Measurements from ENCODE around the gene LRIG1. TPM values are rescaled to one million over a fixed set of nuclear protein-coding genes. Genes with fewer than 3 reads are reported as not detected.

LRIG1 gene
- total and polyA plus RNA-seq, 5 donors from 2014 or later = 46.7 to 81.3 (median 67.3) TPM

DNA sequence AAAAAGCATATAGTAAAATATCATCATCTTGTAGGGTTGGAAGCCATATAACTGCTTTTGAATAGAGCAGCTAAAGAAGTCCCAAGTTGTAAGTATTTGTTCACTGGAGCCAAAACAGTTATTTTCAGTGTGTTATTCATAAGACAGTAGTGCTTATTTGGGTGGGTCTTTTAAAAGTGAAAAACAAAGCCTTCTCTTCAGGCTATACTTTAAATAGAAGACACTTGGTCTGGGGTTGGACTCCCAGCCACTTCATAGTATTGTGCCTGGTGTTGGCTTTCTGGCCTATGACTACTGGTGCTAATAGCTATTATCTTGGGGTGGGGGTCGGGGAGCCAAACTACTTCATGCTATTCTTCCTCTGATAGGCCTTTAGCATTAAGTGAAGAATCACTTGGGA is 144.8 kb downstream of the LRIG1 start:
- Mint-ChIP-seq H3K9me3 (peaks cover 0 to 2% (median 0%) of the 10 kb centered on the region in 7 donors), H3K4me3 (peak overlapping the region in 3 of 4 donors; percentile 26 to 52 (median 47)), H3K36me3 (peaks cover 3% of the 10 kb centered on the region), H3K27ac (peak overlapping the region; percentile 4 to 90 (median 87)), H3K27me3 (no peaks in the 10 kb centered on the region), H3K4me1 (peaks cover 16 to 47% (median 28%) of the 10 kb centered on the region in 4 donors)
- DNase-seq (no peak), ATAC-seq (ENCODE audit: low read depth in 2 of 2) (no peak)
- H3K36me3 ChIP-seq (ENCODE audit: control insufficient read depth, insufficient read depth, low read length) = no peaks in the 10 kb centered on the region
- peak overlapping the region; percentile 68 for H3K4me3 ChIP-seq (ENCODE audit: low read depth, low read length)
- no peaks in the 10 kb centered on the region for H3K9me3 ChIP-seq (ENCODE audit: control insufficient read depth in 2 of 2, low read length in 2 of 2)
- H3K27me3 ChIP-seq (ENCODE audit: control insufficient read depth, insufficient read depth, low read length) = no peaks in the 10 kb centered on the region
- H3K4me1 ChIP-seq (ENCODE audit: control insufficient read depth, insufficient read depth, low read length, poor library complexity, severe bottlenecking) = peaks cover 21% of the 10 kb centered on the region
- peak overlapping the region; percentile 54 for H3K27ac ChIP-seq (ENCODE audit: insufficient read depth, low read length, poor library complexity, severe bottlenecking)

- Mint-ChIP-seq H3K4me3 (peak overlapping the region; percentile 2 to 52 (median 36)), H3K36me3 (peaks cover 7% of the 10 kb centered on the region), H3K27me3 (no peaks in the 10 kb centered on the region), H3K9me3 (peaks cover 0 to 2% (median 0%) of the 10 kb centered on the region in 7 donors), H3K27ac (peak overlapping the region; percentile 4 to 90 (median 87)), H3K4me1 (peaks cover 19 to 47% (median 28%) of the 10 kb centered on the region in 4 donors)
- peak; percentile 60 to 65 for ATAC-seq (ENCODE audit: low read depth in 2 of 2)
- no peaks in the 10 kb centered on the region for H3K9me3 ChIP-seq (ENCODE audit: control insufficient read depth in 2 of 2, low read length in 2 of 2)
- H3K27ac ChIP-seq (ENCODE audit: insufficient read depth, low read length, poor library complexity, severe bottlenecking) = peak overlapping the region; percentile 54
- H3K4me3 ChIP-seq (ENCODE audit: low read depth, low read length) = peak overlapping the region; percentile 68
- H3K27me3 ChIP-seq (ENCODE audit: control insufficient read depth, insufficient read depth, low read length) = no peaks in the 10 kb centered on the region
- H3K4me1 ChIP-seq (ENCODE audit: control insufficient read depth, insufficient read depth, low read length, poor library complexity, severe bottlenecking) = peaks cover 24% of the 10 kb centered on the region
- DNase-seq = peak in 2 of 3 donors; percentile 11 to 74
- no peaks in the 10 kb centered on the region for H3K36me3 ChIP-seq (ENCODE audit: control insufficient read depth, insufficient read depth, low read length)
Measured at GRCh38 chr3:66355394-66355793, 145.4 kb downstream of the LRIG1 start.

- peak overlapping the region; percentile 33 for H3K4me3 ChIP-seq (ENCODE audit: low read depth, low read length)
- Mint-ChIP-seq H3K9me3 (no peaks in the 10 kb centered on the region), H3K36me3 (peaks cover 10% of the 10 kb centered on the region), H3K27ac (peak overlapping the region; percentile 43 to 71 (median 62)), H3K27me3 (no peaks in the 10 kb centered on the region), H3K4me3 (peak overlapping the region in 2 of 4 donors; percentile 9 to 29), H3K4me1 (peaks cover 22 to 46% (median 29%) of the 10 kb centered on the region in 4 donors)
- peaks cover 24% of the 10 kb centered on the region for H3K4me1 ChIP-seq (ENCODE audit: control insufficient read depth, insufficient read depth, low read length, poor library complexity, severe bottlenecking)
- ATAC-seq (ENCODE audit: low read depth in 2 of 2) (no peak), DNase-seq (no peak)
- no peak overlapping the region for H3K27ac ChIP-seq (ENCODE audit: insufficient read depth, low read length, poor library complexity, severe bottlenecking)
- no peaks in the 10 kb centered on the region for H3K9me3 ChIP-seq (ENCODE audit: control insufficient read depth in 2 of 2, low read length in 2 of 2)
- H3K27me3 ChIP-seq (ENCODE audit: control insufficient read depth, insufficient read depth, low read length) = no peaks in the 10 kb centered on the region
- peaks cover 3% of the 10 kb centered on the region for H3K36me3 ChIP-seq (ENCODE audit: control insufficient read depth, insufficient read depth, low read length)
Measured at GRCh38 chr3:66354001-66354400, 146.8 kb downstream of the LRIG1 start.

DNA sequence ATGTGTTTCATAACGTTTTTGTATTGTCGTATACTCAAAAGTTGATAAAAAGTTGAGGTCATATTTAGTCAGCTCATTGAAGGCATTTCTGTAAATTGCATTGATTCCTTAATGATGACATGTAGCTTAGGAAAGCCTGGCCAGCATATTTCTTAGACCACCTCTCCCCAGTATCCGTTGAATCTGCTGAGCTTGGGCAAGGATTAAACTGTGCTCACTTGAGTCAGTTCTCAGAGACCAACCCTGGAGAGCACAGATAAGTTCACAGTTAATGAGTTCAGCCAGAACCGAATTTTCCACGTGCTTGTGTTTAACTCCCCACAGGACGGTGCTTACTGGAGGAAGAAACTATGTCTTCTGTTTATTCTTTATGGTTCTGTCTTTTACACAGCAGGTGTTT is 147.3 kb downstream of the LRIG1 start:
- ATAC-seq (ENCODE audit: low read depth in 2 of 2) (no peak), DNase-seq (no peak)
- H3K4me3 Mint-ChIP-seq = peak overlapping the region in 1 of 4 donors; percentile 9
- peaks cover 3% of the 10 kb centered on the region for H3K36me3 ChIP-seq (ENCODE audit: control insufficient read depth, insufficient read depth, low read length)
- peaks cover 13% of the 10 kb centered on the region for H3K36me3 Mint-ChIP-seq
- no peaks in the 10 kb centered on the region for H3K9me3 Mint-ChIP-seq
- peaks cover 24% of the 10 kb centered on the region for H3K4me1 ChIP-seq (ENCODE audit: control insufficient read depth, insufficient read depth, low read length, poor library complexity, severe bottlenecking)
- peak overlapping the region; percentile 43 to 71 (median 62) for H3K27ac Mint-ChIP-seq
- H3K27me3 Mint-ChIP-seq = no peaks in the 10 kb centered on the region
- no peaks in the 10 kb centered on the region for H3K9me3 ChIP-seq (ENCODE audit: control insufficient read depth in 2 of 2, low read length in 2 of 2)
- peaks cover 22 to 46% (median 29%) of the 10 kb centered on the region in 4 donors for H3K4me1 Mint-ChIP-seq
- no peak overlapping the region for H3K27ac ChIP-seq (ENCODE audit: insufficient read depth, low read length, poor library complexity, severe bottlenecking)
- H3K4me3 ChIP-seq (ENCODE audit: low read depth, low read length) = no peak overlapping the region
- H3K27me3 ChIP-seq (ENCODE audit: control insufficient read depth, insufficient read depth, low read length) = no peaks in the 10 kb centered on the region

GRCh38 chr3:66353039-66353438 is 147.8 kb downstream of the LRIG1 start:
- peaks cover 23 to 43% (median 29%) of the 10 kb centered on the region in 4 donors for H3K4me1 Mint-ChIP-seq
- H3K4me3 Mint-ChIP-seq = no peak overlapping the region
- no peak overlapping the region for H3K4me3 ChIP-seq (ENCODE audit: low read depth, low read length)
- H3K36me3 ChIP-seq (ENCODE audit: control insufficient read depth, insufficient read depth, low read length) = peaks cover 3% of the 10 kb centered on the region
- ATAC-seq (ENCODE audit: low read depth in 2 of 2) (no peak), DNase-seq (no peak)
- H3K9me3 Mint-ChIP-seq = no peaks in the 10 kb centered on the region
- no peaks in the 10 kb centered on the region for H3K9me3 ChIP-seq (ENCODE audit: control insufficient read depth in 2 of 2, low read length in 2 of 2)
- no peaks in the 10 kb centered on the region for H3K27me3 Mint-ChIP-seq
- H3K27ac Mint-ChIP-seq = peak overlapping the region in 1 of 3 donors; percentile 71
- no peak overlapping the region for H3K27ac ChIP-seq (ENCODE audit: insufficient read depth, low read length, poor library complexity, severe bottlenecking)
- H3K4me1 ChIP-seq (ENCODE audit: control insufficient read depth, insufficient read depth, low read length, poor library complexity, severe bottlenecking) = peaks cover 24% of the 10 kb centered on the region
- H3K36me3 Mint-ChIP-seq = peaks cover 17% of the 10 kb centered on the region
- no peaks in the 10 kb centered on the region for H3K27me3 ChIP-seq (ENCODE audit: control insufficient read depth, insufficient read depth, low read length)

GRCh38 chr3:66350601-66351000 is 150.2 kb downstream of the LRIG1 start:
- H3K4me1 Mint-ChIP-seq = peaks cover 17 to 32% (median 25%) of the 10 kb centered on the region in 4 donors
- H3K9me3 ChIP-seq (ENCODE audit: control insufficient read depth in 2 of 2, low read length in 2 of 2) = no peaks in the 10 kb centered on the region
- no peaks in the 10 kb centered on the region for H3K27me3 Mint-ChIP-seq
- no peak for ATAC-seq (ENCODE audit: low read depth in 2 of 2)
- DNase-seq = no peak
- no peaks in the 10 kb centered on the region for H3K27me3 ChIP-seq (ENCODE audit: control insufficient read depth, insufficient read depth, low read length)
- H3K27ac ChIP-seq (ENCODE audit: insufficient read depth, low read length, poor library complexity, severe bottlenecking) = no peak overlapping the region
- peaks cover 16% of the 10 kb centered on the region for H3K4me1 ChIP-seq (ENCODE audit: control insufficient read depth, insufficient read depth, low read length, poor library complexity, severe bottlenecking)
- peaks cover 0 to 4% (median 0%) of the 10 kb centered on the region in 7 donors for H3K9me3 Mint-ChIP-seq
- peaks cover 28% of the 10 kb centered on the region for H3K36me3 Mint-ChIP-seq
- H3K4me3 ChIP-seq (ENCODE audit: low read depth, low read length) = no peak overlapping the region
- peaks cover 13% of the 10 kb centered on the region for H3K36me3 ChIP-seq (ENCODE audit: control insufficient read depth, insufficient read depth, low read length)
- no peak overlapping the region for H3K4me3 Mint-ChIP-seq
- H3K27ac Mint-ChIP-seq = peak overlapping the region in 1 of 3 donors; percentile 7

DNA sequence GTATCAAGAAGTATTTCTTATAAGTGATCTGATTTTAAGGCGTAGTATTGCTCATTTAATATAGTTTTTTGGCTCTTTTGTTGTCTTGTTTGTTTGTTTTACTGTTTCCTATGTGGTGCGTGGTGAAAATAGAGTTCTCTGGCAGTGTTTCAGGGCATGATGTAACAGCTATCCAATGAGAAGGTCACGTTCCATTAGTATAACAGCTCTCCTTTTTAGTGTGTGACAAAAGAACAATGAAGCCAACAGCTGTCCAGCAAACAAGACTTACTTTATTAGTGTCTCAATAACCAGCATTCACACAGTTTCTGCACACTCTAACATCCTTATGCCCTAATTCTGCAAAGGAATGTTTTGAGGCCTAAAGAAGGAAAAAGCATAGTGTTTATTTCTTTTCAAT is 152.1 kb downstream of the LRIG1 start:
- Histone ChIP-seq H3K36me3 (ENCODE audit: control insufficient read depth, insufficient read depth, low read length) (peaks cover 13% of the 10 kb centered on the region), H3K9me3 (ENCODE audit: control insufficient read depth in 2 of 2, low read length in 2 of 2) (no peaks in the 10 kb centered on the region), H3K27ac (ENCODE audit: insufficient read depth, low read length, poor library complexity, severe bottlenecking) (no peak overlapping the region), H3K4me3 (ENCODE audit: low read depth, low read length) (no peak overlapping the region), H3K4me1 (ENCODE audit: control insufficient read depth, insufficient read depth, low read length, poor library complexity, severe bottlenecking) (peaks cover 3% of the 10 kb centered on the region), H3K27me3 (ENCODE audit: control insufficient read depth, insufficient read depth, low read length) (no peaks in the 10 kb centered on the region)
- Mint-ChIP-seq H3K9me3 (peaks cover 0 to 4% (median 0%) of the 10 kb centered on the region in 7 donors), H3K27ac (no peak overlapping the region), H3K36me3 (peaks cover 31% of the 10 kb centered on the region), H3K4me3 (no peak overlapping the region), H3K4me1 (peaks cover 8 to 25% (median 16%) of the 10 kb centered on the region in 4 donors), H3K27me3 (no peaks in the 10 kb centered on the region)
- DNase-seq (no peak), ATAC-seq (ENCODE audit: low read depth in 2 of 2) (no peak)

Data from CD4-positive, CD25-positive, alpha-beta regulatory T cell (primary cell).